ENCODE results near the gene CT45A1.
"Not testable (repeated sequence)": the region's sequence is repeated elsewhere in the genome, so short reads cannot be mapped to it uniquely, and the experiment has no call there.

The CT45A1 gene

DNA sequence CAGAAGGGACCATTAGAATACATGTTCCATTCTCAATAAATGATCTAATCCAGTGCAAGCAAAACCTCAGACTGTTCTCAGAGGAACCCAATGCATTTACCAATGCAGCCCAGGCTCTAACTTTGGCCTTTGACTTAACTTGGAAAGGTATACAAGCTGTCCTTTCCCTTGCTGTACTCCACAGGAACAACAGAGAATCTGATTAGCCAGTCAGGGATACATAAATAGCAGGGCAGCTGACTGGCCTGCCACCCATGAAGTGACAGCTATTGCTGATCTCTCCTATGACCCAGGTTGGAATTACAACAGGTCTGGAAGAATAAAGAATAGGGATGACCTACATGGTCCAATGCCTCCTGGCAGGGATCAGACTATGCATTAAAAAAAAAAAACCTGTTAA is 14.5 kb upstream of the CT45A1 start:
- H3K27me3 ChIP-seq (ENCODE audit: insufficient read depth, poor library complexity, severe bottlenecking) = no peaks in the 10 kb centered on the region
- TF ChIP-seq, protein P1, sequence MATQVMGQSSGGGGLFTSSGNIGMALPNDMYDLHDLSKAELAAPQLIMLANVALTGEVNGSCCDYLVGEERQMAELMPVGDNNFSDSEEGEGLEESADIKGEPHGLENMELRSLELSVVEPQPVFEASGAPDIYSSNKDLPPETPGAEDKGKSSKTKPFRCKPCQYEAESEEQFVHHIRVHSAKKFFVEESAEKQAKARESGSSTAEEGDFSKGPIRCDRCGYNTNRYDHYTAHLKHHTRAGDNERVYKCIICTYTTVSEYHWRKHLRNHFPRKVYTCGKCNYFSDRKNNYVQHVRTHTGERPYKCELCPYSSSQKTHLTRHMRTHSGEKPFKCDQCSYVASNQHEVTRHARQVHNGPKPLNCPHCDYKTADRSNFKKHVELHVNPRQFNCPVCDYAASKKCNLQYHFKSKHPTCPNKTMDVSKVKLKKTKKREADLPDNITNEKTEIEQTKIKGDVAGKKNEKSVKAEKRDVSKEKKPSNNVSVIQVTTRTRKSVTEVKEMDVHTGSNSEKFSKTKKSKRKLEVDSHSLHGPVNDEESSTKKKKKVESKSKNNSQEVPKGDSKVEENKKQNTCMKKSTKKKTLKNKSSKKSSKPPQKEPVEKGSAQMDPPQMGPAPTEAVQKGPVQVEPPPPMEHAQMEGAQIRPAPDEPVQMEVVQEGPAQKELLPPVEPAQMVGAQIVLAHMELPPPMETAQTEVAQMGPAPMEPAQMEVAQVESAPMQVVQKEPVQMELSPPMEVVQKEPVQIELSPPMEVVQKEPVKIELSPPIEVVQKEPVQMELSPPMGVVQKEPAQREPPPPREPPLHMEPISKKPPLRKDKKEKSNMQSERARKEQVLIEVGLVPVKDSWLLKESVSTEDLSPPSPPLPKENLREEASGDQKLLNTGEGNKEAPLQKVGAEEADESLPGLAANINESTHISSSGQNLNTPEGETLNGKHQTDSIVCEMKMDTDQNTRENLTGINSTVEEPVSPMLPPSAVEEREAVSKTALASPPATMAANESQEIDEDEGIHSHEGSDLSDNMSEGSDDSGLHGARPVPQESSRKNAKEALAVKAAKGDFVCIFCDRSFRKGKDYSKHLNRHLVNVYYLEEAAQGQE (IDR thresholded peaks at IDR 0.05; ENCODE audit: insufficient replicate concordance, low read depth) = no peak
- TF ChIP-seq POLR2AphosphoS5 (IDR thresholded peaks at IDR 0.05; ENCODE audit: low read depth) = no peak
- TF ChIP-seq SPI1 (IDR thresholded peaks at IDR 0.05; ENCODE audit: borderline replicate concordance, low read depth) = no peak
- TF ChIP-seq, protein P2, sequence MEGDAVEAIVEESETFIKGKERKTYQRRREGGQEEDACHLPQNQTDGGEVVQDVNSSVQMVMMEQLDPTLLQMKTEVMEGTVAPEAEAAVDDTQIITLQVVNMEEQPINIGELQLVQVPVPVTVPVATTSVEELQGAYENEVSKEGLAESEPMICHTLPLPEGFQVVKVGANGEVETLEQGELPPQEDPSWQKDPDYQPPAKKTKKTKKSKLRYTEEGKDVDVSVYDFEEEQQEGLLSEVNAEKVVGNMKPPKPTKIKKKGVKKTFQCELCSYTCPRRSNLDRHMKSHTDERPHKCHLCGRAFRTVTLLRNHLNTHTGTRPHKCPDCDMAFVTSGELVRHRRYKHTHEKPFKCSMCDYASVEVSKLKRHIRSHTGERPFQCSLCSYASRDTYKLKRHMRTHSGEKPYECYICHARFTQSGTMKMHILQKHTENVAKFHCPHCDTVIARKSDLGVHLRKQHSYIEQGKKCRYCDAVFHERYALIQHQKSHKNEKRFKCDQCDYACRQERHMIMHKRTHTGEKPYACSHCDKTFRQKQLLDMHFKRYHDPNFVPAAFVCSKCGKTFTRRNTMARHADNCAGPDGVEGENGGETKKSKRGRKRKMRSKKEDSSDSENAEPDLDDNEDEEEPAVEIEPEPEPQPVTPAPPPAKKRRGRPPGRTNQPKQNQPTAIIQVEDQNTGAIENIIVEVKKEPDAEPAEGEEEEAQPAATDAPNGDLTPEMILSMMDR (IDR thresholded peaks at IDR 0.05; ENCODE audit: insufficient read depth, low read length) = no peak
- TF ChIP-seq GABPA (IDR thresholded peaks at IDR 0.05; ENCODE audit: low read depth) = no peak
- H3K4me3 ChIP-seq (replicated peaks; ENCODE audit: insufficient read depth, low read length) = no peak overlapping the region
- H3K27ac ChIP-seq (replicated peaks) = no peak overlapping the region
- DNase-seq (ENCODE audit: low read depth in 1 of 2, low spot score in 1 of 2) = no peak

DNA sequence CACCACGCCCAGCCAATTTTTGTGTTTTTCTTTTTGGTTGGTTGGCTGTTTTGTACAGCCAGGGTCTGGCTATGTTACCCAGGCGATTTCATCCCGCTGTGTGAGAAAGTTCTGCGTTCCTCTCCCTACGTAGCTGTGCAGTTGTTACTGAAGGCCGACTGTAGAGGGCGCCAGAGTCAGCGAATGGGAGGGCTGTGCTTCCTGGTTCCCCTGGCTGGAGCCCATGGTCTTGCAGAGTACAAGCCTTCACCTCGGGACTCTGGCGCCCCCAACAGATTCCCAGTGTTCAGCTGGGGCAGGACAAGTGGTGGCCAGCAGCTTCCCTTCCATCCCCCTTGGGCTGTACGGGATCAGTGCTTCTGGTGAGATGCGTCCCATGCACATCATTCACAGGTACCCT is 5.6 kb upstream of the CT45A1 start:
- Histone ChIP-seq H3K27me3 (ENCODE audit: insufficient read depth, poor library complexity, severe bottlenecking) (no peaks in the 10 kb centered on the region), H3K4me3 (replicated peaks; ENCODE audit: insufficient read depth, low read length) (no peak overlapping the region)
- DNase-seq (ENCODE audit: low read depth in 1 of 2, low spot score in 1 of 2) = peak in 1 of 2 experiments; percentile 12

DNA sequence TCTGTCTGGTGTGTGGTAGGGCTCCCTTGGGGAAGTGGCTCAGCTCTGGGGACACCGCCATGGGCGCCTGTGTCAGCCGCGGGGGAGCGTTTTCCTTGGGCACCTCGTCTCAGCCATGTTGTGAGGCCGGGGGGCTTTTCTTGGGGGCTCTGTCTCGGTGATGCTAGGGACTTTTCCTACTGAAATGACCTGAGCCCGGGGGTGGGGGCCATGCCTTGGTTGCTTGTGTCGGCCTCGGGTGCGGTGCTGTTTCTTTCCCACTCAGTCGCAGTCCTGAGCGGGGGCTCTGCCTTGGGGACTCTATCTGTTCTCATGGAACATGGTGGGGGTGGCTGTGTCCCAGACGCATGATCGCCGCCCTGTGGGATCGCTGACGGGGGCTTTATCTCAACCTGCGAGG is 356 bp downstream of the CT45A1 start:
- no peak for TF ChIP-seq POLR2AphosphoS5 (IDR thresholded peaks at IDR 0.05; ENCODE audit: low read depth)
- no peak for TF ChIP-seq GABPA (IDR thresholded peaks at IDR 0.05; ENCODE audit: low read depth)
- TF ChIP-seq, protein P1 (IDR thresholded peaks at IDR 0.05; ENCODE audit: insufficient replicate concordance, low read depth) = no peak
- no peak for TF ChIP-seq SPI1 (IDR thresholded peaks at IDR 0.05; ENCODE audit: borderline replicate concordance, low read depth)
- no peak overlapping the region for H3K4me3 ChIP-seq (replicated peaks; ENCODE audit: insufficient read depth, low read length)
- no peak for DNase-seq (ENCODE audit: low read depth in 1 of 2, low spot score in 1 of 2)
- H3K27ac ChIP-seq (replicated peaks) = no peak overlapping the region
- H3K27me3 ChIP-seq (ENCODE audit: insufficient read depth, poor library complexity, severe bottlenecking) = no peaks in the 10 kb centered on the region

More for the DNA sequence above, 5.6 kb upstream of the CT45A1 start:
- TF ChIP-seq, protein P1 (IDR thresholded peaks at IDR 0.05; ENCODE audit: insufficient replicate concordance, low read depth) = no peak
- TF ChIP-seq, protein P2 (IDR thresholded peaks at IDR 0.05; ENCODE audit: insufficient read depth, low read length) = no peak
- TF ChIP-seq GABPA (IDR thresholded peaks at IDR 0.05; ENCODE audit: low read depth) = no peak
- no peak for TF ChIP-seq POLR2AphosphoS5 (IDR thresholded peaks at IDR 0.05; ENCODE audit: low read depth)
- no peak for TF ChIP-seq SPI1 (IDR thresholded peaks at IDR 0.05; ENCODE audit: borderline replicate concordance, low read depth)
- no peak overlapping the region for H3K27ac ChIP-seq (replicated peaks)

DNA sequence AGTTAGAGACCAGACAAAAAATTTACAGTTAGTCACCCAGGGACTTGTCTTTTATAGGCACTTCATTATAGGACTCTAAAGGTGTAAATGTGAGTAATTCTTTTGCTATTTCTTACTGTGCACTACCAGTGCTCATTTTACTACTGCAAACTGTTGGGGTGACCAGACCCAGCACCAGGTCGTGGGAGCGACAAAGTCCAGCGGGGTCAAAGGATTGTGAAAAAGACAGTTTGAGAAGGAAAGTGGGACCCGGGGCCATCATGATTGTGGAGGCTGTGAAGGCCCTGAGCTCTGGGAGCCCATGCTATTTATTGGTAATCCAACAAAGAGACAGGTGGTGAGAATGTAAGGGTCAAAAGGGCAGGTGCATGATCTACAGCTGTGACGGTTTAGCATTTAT is 21.2 kb downstream of the CT45A1 start:
- H3K27me3 ChIP-seq (ENCODE audit: insufficient read depth, poor library complexity, severe bottlenecking); H3K4me3 ChIP-seq (replicated peaks; ENCODE audit: insufficient read depth, low read length); DNase-seq (ENCODE audit: low read depth in 1 of 2, low spot score in 1 of 2); H3K27ac ChIP-seq (replicated peaks): not testable (repeated sequence)
